Ammon's horn (tissue), 1 donor: Measurements from ENCODE around the gene BAIAP3.

Experiments used
- DNase-seq: peaks from one replicate; pipeline ENCODE4 v3.0.0-alpha.2; 2016; ENCODE audit warnings: low spot score

Gene BAIAP3

DNA sequence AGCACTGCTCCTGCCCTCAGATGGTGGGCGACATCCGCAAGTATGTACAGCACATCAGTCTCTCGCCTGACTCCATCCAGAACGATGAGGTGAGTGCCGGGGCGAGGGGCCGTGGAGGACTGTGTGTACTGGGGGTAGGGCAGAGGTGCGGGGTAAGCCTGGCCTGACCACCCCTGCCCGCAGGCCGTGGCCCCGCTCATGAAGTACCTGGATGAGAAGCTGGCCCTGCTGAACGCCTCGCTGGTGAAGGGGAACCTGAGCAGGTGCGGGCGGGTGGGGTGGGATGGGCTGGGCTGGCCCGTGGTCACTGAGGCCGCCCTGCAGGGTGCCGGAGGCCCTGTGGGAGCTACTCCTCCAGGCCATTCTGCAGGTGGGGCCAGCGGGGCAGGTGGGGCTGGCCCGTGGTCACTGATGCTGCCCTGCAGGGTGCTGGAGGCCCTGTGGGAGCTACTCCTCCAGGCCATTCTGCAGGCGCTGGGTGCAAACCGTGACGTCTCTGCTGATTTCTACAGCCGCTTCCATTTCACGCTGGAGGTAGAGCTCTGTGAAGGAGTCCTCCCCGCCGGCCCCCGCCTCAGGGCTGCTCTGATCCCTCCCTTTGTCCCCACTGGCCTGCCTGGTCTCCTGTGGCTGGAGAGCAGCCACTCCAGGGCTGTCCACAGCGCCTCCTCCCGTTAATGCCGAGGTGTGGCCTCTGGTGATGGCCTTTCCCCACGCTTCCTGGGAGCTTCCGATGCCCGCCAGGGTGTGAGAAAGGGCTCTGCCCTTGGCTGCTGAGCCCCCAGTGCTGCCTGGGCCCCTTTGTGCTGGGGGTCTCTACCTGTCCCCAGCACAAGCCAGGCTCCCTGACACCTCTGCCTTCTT is 13.2 kb downstream of the BAIAP3 start:
- DNase-seq = no peak

DNA sequence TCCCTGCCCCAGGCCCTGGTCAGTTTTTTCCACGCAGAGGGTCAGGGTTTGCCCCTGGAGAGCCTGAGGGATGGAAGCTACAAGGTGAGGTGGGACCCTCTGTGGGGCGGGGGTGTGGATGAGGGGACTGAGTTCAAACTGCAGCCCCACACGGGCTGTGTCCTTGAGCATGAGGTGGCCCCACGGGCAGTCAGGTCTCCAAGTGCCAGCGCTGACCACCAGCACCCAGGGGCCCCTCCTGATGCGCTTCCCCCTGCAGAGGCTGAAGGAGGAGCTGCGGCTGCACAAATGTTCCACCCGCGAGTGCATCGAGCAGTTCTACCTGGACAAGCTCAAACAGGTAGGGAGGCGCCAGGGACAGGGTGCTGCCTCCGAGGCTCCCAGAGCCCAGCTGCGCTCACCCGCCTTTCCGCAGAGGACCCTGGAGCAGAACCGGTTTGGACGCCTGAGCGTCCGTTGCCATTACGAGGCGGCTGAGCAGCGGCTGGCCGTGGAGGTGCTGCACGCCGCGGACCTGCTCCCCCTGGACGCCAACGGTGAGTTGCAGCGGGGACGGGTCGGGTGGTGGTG is 13.9 kb downstream of the BAIAP3 start:
- no peak for DNase-seq

DNA sequence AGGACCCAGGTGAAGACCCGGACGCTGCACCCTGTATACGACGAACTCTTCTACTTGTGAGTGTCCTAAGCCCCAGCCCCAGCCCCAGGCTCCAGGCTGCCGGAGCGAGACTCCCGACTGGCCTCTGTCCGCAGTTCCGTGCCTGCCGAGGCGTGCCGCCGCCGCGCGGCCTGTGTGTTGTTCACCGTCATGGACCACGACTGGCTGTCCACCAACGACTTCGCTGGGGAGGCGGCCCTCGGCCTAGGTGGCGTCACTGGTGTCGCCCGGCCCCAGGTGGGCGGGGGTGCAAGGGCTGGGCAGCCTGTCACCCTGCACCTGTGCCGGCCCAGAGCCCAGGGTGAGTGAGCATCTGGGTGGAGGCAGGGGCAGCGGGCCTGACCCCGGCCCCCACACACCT is 14.5 kb downstream of the BAIAP3 start:
- DNase-seq = no peak

DNA sequence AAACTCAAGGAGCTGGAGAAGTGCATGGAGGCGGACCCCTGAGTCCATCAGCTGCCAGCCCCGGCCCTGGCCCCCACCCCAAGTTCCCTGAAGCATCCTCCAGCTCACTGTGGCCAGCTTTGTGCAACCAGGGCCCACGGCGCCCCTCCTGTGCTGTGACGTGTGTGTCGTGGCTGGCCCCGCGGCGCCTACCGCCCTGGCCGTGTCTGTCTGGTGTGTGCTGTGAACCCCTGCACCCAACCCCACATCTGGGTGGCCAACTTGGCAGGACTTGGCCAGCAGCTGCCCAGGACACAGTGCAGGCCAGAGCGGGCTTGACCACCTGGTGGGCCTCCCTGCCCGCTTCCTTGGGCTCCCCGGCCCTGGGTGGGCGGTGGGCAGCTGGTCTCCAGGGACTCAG is 15.0 kb downstream of the BAIAP3 start:
- DNase-seq = no peak

DNA sequence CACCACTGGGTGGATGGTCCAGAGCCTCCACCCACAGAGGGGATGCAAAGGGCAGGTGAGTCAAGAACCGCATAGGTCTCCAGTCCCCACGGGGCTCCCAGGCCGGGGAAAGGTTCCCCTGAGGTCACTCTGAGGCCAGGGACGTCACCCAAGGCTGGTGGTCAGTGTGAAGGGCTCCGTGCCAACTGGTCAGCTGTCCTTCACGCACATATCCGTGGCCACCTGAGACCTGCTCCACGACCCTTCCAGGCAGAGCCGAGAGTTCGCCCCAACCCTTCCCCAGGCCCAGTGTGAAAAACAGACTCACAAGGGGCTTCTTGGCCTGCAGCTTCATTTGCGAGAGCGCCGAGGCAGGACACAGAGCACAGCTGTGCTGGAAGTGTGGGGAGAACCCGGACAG is 15.5 kb downstream of the BAIAP3 start:
- DNase-seq = no peak

DNA sequence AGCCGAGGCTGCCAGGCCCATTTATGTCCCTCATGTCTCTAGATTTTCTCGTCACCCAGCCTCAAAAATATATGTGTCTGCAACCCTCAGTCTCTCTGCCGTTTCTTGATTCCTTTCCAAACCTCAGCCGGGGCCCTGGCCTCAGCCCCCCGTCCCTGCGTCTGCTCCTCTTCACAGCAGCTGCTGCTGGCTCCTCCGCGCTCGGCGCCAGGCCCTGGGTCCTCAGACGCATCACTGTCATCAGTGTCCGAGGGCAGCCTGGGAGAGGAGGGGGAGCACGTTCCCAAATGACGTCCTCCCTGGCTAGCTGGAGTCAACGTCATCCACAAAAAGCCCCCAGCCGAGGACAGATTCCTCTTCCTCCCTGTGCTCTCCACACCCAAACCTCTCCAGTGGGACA is 15.9 kb downstream of the BAIAP3 start:
- DNase-seq = no peak

DNA sequence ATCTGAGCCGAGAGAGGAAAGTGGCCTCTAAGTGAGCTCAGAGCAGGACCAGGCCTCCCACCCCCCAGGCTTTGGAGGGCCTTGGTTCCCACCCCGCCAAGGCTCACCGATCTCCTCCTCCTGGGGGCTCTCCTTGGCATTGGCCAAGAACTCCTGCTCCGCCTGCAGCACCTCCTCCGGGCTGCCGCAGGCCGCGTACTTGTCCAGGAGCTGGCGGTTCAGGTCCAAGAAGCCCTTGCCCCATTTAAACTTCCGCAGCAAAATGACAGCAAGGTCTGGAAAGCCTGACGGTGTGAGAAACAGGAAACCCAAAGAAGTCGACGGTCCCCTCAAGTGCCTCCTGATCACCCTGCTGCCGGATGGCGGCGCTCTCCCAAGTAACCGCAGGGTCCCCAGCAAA is 16.5 kb downstream of the BAIAP3 start:
- no peak for DNase-seq

DNA sequence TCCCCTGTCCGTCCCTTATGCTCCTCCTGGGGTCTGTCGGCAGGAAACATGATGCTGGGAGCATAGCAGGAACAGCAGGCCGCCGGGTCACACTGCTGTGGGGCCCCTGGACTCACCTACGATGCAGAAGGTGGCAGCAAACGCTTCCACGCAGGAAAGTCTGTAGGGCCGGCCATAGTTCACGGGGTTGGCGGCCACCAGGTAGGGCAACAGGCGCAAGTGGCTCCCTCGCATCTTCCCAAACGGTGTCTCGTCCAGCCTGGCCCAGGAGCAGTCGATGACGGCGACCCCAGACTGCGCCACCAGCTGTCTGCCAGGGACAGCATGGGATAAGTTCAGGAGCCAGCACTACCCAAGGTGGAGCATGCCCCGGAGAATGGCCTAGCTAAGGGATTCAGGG is 17.2 kb downstream of the BAIAP3 start:
- no peak for DNase-seq

DNA sequence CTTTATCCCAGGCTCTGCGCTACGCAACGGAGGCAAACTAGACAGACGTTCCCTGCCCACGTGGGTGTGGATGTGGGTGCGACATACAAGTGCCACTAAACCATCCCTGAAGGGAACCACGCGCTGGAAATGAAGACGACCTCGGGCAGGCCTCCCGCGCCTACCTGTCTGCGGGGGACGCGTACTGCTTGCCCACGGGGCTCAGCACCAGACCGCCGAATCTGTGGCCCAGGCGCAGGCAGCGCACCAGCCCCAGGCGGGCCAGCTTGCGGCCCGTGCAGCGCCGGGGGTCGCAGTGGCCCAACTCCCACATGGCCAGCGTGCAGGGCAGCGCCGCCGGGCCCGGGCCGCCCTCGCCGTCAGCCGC is 17.8 kb downstream of the BAIAP3 start:
- no peak for DNase-seq

DNA sequence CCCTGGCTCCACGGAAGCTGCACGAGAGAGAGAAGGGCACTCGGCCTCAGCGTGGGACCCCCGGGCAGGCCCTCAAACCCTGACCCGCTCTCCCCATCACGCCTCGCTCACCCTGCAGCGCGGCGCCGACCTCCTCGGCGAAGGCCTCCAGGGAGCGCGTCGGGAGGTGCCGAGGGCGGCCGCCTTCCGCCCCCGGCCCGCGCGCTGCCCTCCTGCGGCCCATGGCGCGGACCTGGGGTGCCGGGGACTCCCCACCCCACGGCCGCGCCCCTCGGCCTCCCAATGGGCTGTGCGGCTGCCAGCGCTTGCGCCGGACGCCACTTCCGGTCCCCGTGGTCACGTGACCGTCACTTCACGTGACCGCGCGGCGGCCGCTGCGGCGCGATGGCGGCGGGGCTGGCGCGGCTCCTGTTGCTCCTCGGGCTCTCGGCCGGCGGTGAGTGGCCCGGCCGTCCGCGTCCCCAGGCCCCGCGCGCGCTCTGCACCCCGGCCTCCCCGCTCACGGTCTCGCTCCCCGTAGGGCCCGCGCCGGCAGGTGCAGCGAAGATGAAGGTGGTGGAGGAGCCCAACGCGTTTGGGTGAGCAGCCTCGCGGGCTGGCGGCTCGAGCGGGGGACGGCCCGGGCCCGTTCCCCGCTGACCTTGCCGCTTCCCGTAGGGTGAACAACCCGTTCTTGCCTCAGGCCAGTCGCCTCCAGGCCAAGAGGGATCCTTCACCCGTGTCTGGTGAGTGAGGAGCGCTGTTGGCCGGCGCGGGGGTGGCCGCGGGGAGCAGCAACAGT is 18.3 kb downstream of the BAIAP3 start, which contains the start of the genes GNPTG and TSR3:
Gene GNPTG, plus strand, starts transcription at position 350 of the 781 bp plus-strand sequence. Its CDS starts 35 bp downstream, at position 385.
Gene TSR3, minus strand, starts transcription at position 297 of the 781 bp plus-strand sequence. Its CDS starts 74 bp downstream, at position 223.
- peak; percentile 78 for DNase-seq

DNA sequence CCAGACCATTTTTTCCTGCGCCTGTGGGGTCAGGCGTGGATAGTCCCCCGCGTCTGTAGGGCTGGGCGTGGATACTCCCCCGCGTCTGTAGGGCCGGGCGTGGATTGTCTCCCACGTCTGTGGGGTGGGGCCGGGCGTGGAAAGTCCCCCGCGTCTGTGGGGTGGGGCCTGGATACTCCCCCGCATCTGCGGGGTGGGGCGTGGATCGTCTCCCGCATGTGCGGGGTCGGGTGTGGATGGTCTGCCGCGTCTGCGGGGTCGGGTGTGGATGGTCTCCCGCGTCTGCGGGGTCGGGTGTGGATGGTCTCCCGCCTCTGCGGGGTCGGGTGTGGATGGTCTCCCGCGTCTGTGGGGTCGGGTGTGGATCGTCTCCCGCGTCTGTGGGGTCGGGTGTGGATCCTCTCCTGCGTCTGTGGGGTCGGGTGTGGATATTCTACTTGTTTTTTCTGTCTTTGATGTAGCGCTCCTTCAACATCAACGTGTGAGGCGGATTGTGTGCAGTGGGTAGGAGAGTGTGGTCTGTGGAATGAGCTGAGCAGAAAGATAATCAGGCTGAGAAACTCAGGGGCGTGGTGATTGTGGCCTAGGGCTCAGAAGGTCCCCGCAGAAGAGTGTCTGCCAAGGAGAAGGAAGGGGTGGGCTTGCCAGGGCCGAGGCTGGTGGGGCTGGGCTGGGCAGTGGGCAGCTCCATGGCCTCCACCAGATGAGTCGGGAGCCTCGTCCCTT is 21.5 kb downstream of the BAIAP3 start:
- no peak for DNase-seq

DNA sequence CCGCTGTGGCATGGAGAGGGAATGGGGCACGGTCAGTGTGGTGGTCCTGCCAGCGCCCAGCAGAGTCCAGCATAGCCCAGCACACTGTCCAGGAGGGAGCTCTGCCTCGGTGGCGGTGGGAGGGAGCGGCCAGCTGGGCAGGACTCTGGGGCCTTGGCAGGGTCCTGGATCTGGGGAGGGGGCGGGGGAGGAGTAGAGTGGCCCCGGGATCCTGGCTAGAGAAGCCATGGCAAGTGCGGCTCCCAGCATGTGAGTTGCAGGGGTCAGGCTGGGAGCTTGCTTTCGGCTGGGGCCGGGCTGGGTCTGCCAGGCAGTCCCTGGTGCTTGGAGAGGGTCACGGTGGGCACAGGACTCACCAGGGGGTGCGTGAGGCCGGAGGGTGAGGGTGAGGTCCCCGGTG is 22.1 kb downstream of the BAIAP3 start:
- DNase-seq = no peak

DNA sequence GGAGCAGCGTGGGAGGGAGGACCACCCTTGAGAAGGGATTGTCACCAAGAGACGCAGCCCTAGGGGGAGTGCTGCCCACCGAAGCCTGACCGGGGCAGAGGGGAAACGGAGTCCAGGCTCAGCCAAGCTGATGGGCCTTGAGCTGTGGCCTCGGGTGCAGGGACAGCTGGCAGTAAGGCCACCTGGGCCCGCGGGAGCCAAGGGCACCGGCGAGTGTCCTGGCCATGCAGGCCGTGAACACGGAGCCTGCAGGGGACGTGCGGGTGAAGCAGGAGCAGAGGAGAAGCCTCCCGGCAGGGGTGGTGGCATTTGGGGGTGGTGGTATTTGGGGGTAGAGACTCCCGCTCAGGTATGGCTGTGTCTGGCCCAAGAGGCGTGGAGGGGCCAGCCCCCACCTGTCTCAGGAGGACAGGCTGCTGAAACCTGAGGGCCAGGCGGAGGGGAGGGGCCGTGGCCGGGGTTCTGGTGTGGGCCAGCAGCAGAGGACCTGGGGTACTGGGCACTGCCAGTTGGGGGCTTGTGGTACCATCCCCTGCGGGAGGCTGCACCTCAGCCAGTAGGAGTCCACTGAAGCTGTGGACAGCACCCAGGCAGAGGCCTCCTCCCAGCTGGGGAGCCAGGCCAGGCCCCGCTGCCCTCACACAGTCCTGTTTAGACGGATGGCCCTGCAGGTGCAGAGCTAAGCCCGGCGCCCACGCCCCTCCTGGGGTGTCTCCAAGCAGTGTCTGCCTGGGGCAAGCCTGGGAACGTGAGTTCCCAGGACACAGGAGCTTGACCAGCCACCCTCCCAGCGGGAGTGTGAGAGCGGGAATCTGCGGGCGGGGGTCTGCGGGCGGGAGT is 22.8 kb downstream of the BAIAP3 start:
- no peak for DNase-seq

DNA sequence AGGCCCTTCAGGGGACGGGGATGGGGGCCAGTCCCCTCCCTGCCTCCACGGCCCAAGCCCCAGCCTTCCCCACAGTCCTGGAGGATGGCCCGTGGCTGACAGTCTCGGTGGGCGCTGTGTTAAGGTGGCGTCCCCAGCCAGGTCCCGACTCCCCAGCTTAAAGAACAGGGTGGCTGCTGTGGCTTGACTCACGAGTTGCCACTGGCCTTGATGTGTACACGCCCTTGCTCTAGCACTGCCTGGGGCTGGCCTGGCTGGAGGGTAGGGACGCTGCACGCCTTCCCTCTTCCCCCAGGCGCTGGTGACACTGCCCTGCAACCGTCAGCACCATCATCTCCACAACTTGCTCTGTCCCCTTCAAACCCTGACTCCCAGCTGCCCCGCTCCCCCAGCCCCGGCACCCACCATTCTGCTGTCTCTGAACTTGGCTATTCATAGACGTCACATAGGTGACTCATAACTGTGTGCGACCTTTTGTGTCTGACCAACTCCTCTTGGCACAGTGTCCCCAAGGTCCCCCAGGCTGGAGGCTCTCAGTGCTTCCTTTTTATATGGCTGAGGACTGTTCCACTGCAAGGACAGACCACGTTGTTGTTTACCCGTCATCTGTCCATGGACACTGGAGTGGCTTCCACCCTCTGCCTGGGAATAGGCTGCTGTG is 24.6 kb downstream of the BAIAP3 start:
- DNase-seq = no peak

DNA sequence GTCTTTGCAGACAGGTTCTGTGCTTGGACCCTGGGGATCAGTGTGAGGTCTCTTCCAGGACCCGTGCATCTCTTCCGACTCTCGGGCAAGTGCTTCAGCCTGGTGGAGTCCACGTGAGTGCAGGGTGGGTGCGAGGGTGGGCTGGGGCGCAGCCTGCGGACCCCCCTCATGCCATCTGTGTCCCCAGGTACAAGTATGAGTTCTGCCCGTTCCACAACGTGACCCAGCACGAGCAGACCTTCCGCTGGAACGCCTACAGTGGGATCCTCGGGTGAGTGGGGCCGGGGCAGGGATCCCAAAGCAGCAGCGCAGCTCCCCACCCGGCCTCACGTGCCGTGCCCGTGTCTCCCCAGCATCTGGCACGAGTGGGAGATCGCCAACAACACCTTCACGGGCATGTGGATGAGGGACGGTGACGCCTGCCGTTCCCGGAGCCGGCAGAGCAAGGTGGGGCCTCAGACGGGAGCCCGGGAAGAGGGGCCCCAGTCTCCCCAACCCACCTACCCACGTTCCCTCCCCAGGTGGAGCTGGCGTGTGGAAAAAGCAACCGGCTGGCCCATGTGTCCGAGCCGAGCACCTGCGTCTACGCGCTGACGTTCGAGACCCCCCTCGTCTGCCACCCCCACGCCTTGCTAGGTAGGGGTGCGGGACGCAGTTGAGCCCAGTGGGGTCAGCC is 28.4 kb downstream of the BAIAP3 start:
- no peak for DNase-seq

DNA sequence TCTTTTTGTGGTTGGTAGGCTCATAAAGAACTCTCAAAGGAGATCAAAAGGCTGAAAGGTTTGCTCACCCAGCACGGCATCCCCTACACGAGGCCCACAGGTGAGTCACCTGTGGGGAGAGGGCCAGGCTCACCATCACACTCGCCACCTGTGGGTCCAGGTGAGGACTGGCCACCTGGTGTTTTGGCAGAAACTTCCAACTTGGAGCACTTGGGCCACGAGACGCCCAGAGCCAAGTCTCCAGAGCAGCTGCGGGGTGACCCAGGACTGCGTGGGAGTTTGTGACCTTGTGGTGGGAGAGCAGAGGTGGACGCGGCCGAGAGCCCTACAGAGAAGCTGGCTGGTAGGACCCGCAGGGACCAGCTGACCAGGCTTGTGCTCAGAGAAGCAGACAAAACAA is 29.4 kb downstream of the BAIAP3 start:
- DNase-seq = no peak

DNA sequence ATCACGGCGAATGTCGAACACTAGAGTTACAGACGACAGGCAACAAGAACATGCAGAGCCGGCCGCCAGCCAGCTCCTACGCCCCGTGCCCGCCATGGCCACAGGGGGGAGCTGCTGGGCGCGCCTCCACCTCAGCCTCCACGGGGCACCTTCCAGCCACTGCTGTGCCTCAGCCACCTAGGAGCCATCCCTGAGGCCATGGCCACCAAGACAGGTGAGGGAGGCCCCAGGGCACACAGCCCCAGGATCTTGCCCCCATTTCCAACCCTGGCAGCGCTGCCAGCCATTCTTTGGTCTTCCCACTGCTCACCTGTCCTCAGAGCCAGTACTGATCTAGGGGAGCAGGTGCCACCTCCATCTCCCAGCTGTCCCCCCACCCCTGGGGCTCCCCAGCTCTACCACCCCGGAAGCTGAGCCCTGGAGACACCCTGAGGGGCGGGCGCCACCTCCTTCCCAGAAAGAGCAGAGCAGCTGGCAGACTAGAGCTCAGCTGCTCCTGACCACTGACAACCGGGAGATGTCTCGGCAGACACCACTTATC is 30.1 kb downstream of the BAIAP3 start:
- DNase-seq = peak; percentile 56

DNA sequence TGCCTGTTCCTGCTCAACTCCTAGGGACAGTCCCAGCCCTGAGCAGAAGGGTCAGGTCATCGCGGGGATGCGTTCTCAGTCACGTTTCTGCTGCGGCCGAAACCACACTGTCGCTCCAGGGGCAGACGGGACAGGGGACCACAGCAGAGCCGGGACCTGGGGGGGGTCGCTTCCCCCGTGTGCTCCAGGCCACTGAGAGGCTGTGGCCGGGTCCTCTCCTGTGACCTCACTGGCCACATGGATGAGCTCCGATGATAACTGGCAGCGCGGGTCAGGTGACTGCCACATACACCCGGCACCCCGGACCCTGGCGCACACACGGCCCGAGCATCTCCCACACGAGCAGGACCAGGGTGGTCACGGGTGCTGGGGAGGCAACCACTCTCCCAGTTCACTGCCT is 31.1 kb downstream of the BAIAP3 start:
- DNase-seq = no peak

DNA sequence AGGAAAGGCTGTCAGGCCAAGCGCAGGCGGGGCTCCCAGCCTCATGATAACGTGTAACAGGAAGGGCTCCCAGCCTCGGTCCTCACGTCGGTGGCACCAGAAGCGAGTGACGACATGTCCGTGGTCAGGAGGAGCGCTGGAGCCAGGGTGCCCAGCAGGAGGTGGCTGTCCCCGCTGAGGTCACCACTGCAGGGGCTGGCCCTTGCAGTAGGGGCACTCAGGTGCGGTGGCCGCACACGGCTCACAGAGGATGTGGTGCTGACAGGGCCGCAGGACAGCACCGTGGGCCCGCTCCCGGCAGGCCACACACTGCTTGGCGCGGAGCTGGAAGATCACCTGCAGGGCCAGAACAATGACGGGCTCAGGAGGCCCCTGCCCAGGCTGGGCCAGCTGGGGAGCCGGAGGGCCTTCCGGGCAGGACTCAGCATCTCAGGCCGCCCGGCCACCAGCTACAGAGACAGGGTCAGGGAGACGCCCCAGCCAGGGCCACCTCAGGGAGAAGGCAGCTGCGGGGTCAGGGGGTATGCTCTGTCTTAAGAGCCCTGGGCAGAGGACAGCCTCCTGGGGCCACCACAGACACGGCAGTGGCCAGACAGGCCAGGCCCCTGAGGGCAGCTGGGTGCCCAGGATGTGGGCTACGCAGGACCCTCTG is 32.7 kb downstream of the BAIAP3 start:
- DNase-seq = no peak
